ENCODE data around the gene RANBP17.
"Not testable (repeated sequence)": the region's sequence is repeated elsewhere in the genome, so short reads cannot be mapped to it uniquely, and the experiment has no call there.

The RANBP17 gene

DNA sequence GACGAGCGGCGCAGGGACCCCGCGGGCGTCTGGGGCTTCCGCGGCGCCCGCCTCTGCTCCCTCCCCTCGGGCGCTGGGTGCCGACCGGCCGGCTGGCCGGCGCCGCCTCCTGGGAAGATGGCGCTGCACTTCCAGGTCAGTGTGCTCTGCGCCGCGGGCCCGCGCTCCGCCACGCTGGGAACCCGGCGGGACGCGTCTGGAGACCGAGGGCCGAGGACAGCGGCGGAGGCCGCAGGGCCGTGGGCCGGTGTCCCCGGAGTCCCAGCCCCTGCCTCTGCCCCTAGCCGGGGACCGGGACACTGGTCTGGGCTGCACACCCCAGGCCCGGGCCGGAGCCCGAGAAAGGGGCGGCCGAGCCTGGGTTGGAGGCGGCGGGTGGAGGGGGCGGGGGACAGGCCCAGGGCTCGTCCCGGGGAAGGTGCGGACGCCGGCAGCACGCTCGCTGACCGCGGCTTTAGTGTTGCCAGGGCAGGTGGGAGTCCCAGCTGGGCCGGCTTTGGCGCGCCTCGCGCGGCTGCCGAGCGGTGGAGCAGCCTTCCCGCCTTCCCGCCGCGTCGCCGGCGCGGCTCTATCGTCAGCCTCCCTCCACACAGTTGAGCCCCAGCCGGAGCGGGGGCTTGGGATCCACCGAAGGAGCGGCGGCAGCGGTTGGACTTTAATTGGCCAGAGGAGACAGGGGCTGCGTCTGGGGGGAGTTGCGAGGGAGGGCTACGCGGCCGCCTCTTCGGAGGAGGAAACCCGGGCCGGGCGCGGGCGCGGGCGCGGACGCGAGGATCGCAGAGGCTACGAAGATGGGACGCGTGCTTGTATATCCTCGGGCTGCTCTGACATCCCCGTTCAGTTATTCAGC, at the start of gene RANBP17:
Gene RANBP17, plus strand, starts transcription at position 102 of the 850 bp plus-strand sequence.
- DNase-seq = peak; percentile 66

DNA sequence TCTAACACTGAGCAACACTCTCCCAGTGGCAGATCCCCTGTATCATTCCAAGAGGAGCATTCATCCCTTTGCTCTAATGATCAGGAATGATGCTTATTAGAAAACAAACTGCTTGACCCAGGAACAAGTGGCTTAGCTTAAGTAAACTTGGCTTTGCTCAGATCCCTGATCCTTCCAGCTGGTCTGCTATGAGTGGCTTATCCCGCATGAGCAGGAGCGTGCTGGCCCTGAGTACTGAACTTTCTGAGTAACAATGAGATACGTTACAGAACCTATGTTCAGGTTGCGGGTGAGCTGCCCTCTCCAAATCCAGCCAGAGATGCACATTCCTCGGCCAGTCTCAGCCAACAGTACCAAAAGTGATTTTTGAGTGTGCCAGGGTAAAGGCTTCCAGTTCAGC, 48.6 kb upstream of the RANBP17 start:
- no peak for DNase-seq

DNA sequence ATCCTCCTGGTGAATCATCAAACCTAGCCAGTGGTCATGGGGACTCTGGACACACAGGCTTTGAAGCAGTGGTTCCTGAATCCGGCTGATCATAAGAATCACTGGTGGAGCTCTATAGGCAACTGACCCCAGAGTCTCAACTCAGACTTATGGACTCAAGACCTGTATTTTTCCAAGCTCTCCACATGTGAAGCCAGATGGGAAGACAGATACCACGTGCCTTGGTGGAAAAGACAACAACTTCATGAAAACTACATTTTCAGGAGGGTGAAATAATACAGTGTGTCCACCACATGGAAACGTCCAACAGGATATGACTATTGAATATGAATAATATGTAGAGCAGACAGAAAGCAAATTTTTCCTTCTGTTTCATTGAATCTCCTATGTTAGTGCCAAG, 44.6 kb upstream of the RANBP17 start:
- no peak for DNase-seq

DNA sequence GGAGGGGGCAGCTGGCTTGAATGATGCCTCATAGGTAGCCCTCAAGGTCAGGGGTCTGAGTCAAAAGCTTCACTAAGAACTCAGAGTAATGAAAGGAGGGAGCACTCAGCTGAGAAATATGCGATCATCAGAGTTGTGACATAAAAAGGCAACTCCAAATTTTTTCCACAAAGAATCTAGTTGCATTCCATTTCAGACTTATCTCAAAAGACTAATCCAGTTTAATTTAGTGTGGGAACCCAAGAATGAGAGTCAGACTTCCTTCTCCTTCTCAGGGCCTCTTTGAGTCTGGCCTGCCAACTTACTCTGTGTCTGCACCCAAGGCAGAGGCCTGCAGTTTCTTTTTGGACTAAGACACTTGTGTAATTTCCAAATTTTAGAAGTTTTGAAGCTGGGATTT, 43.6 kb upstream of the RANBP17 start:
- DNase-seq = no peak

DNA sequence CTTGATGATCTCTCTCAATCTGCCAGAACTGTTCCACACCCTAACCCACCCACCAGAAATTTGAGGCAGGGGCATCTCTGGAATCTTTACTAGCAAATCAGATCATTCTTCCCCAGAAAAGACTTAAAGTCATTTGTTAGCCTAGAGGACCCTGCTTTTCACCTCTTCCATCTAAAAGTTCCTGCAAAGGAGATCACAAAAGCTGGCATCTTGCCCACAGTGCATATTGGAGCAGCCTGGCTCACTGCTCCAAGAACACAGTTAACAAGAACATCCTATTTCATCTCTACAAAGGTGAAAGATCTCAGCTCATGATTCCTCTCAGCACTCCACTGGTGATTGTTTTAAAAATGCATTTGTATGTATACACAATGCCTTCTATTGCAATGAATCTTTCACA, 42.0 kb upstream of the RANBP17 start:
- DNase-seq = no peak

DNA sequence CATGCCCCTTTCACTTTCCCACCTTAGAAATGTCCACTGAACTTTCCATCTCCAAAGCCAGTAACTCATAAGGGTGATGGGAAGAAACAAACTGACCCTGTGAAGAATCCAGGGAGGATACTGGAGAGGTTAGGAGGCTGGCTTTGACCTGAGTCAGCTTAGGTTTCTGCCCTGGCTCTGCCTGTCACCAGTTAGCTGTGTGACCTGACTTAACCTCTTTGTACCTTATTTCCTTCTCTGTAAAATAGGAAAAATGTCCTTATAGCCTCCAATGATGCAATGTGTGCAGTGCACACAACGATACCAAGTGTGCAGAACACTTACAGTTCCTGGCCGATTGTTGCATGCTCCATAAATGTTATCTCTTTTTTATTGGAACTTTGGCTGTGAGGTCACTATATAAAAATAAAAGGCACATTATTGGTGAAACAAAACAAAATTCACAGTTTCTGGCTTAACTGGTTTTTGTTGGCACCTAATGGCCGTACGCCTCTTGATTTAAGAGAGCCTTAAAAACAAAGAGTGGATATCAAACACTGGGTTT, 40.5 kb upstream of the RANBP17 start:
- DNase-seq = no peak

DNA sequence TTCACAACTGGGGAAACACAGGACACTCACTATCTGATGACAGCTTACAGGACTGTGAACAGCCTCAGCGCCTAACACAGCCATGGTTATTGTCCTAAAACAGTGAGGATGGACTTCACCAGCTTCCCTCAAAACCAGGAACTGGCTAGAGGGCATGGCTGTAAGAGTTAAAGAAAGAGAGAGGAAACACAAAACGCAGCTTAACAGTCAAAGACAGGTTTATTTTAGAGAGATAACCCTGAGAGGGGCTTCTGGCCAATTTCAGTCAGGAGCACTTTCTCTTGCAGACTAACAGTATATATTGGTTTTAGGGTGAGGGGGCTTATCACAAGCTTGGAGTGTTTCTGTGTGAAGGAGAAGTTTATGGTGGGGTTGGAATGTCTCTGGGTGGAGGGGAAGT, 35.7 kb upstream of the RANBP17 start:
- DNase-seq = no peak

DNA sequence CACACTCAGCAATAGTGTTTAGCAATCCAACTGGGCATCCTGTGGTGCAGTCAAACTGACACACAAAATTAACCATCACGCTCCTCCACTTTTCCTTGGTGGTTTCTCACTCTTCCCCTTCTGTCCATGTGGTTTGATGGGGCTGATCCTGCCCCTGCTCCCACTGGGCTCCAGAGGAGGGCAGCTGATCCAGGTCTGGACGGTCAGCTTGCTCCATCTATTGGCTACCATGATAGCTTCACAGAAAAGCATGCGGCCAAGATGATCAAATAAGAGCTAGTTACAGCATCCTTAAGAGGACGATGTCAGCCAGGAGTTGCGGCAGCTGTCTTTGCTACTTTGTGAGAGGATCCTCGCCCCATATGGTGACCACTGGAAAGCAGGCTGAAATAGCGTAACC, 29.6 kb upstream of the RANBP17 start:
- DNase-seq = no peak

DNA sequence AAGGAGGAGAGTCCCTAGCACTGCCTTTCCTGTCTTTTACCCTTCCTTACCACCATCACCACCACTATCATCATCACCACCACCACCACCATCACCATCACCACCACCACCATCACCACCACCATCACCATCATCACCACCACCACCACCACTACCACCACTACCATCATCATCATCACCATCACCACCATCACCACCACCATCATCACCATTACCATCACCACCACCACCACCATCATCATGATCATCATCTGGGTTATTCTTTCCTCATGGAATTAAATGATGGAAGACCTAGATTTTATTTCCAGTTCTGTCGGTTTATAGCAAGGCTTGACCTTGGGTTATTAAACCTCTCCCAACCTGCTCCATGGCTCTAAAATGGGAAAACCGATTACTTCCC, 27.8 kb upstream of the RANBP17 start:
- not testable (repeated sequence) for DNase-seq

DNA sequence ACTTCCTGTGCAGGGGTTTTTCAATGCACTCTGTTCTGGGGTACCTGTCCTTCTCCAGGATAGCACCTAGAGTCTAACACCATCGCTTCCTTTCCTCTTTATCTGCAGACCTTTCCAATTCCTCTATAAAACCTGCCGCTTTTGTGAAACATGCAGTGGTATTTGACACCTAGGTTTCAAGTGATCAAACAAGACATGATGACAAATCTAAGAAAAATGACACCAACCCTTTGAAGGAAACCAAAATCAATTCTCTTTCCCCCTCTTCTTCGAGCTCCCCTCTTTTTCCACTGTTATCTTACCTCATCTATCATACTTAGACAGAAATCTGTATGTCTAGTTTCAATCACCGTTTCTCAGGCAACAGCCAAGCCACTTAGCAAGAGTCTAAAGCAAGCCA, 25.6 kb upstream of the RANBP17 start:
- DNase-seq = no peak

DNA sequence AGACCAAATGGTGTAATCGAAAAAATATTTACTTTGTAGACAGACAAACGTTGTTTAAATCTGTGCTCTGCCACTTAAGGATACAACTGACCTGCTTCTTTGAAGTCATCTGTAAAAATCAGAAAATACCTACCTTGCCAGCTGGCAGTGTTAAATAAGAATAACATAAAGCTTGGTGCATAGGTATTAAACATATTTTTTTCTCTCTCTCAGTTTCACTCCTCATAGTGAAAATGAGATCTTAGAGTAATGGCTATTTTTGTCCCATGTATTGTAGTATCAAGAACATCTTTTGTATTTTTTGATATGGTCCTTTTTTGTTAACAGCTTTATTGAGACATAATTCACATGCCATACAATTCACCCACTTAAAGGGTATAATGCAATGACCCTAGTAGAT, 17.9 kb upstream of the RANBP17 start:
- no peak for DNase-seq

DNA sequence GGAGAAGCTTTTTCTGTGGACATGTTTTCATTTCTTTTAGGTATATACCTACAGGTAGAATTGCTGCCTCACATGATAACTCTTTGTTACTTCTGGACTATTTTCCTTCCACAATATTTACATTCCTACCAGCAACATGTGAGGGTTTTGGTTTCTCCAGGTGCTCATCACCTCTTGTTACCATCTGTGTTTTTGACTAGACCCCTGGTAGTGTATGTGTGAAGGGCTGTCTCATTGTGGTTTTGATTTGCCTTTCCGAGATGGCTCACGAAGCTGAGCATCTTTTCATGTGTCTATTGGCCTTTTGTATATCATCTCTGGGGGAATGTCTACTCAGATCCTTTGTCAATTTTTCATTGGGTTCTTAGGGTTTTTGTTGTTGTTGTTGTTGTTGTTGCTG, 17.2 kb upstream of the RANBP17 start:
- no peak for DNase-seq

DNA sequence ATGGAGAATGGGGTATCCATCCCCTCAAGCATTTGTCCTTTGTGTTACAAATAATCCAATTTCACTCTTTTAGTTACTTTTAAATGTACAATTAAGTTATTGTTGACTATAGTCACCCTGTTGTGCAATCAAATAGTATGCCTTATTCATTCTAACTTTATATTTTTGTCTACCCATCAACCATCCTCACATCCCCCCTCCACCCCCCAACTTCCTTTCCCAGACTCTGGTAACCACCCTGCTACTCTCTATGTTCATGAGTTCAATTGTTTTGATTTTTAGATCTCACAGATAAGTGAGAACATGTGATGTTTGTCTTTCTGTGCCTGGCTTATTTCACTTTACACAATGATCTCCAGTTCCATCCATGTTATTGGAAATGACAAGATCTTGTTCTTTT, 15.4 kb upstream of the RANBP17 start:
- DNase-seq = no peak

DNA sequence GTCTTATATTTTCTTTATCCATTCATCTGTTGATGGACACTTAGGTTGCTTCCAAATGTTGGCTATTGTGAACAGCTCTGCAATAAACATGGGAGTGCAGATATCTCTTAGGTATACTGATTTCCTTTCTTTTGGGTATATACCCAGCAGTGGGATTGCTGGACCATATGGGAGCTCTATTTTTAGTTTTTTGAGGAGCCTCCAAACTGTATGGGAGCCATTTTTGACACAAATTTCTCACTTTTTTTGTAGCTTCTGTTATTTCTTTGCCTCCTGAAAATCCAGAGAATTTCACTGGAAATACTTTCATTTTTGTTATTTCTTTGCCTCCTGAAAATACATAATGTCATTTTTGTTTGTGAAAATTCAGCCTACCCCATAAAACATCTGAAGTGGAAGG, 15.0 kb upstream of the RANBP17 start:
- no peak for DNase-seq

DNA sequence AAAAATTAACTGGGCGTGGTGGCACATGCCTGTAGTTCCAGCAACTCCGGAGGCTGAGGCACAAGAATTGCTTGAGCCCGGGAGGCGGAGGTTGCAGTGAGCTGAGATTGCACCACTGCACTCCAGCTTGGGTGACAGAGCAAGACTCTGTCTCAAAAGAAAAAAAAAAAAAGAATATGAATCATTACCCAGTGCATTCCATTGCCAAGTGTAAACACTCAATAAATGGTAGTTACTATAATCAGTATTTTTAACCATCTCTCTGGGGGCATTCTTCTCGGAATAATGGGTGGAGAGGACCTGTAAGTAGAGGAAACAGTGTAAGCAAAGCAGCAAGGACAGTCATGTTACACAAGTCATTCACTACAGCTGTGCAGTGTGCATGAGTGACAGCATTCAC, 13.8 kb upstream of the RANBP17 start:
- no peak for DNase-seq

DNA sequence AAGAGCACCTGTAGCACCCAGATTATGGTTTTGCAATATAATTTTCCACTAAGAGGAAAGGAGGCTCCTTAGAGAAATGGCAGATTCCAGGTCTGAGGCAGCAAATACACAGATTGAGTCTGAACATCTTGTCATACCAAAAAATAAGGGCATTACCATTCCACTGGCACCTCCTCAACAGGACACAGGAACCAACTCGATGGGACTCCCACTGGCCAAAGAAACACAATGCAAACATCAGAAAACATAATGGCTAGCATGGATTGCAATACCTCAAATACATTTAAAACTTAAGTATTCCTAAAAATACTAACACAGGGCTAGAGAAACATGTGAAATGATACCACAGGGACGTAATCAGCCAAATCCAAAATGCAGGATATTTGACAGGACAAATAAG, 12.4 kb upstream of the RANBP17 start:
- DNase-seq = no peak

DNA sequence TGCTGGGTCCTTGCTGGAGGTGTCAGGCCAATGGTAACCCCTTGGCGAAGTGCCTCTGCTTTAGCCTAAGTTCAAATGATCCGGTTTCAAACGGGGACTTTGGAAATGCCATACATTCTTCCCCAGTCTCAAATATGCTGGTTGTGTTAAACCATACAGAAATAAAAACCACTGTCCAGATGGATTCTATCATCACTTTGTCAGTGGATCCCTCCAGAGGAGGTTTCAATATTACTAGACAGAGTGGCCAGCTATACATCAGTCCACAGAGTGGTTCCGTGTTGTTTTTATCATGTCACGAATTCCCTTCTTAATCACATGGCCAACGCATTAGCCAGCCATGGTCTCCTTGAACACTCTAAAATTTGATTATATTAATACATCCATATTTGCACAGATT, 7.3 kb upstream of the RANBP17 start:
- DNase-seq = no peak

DNA sequence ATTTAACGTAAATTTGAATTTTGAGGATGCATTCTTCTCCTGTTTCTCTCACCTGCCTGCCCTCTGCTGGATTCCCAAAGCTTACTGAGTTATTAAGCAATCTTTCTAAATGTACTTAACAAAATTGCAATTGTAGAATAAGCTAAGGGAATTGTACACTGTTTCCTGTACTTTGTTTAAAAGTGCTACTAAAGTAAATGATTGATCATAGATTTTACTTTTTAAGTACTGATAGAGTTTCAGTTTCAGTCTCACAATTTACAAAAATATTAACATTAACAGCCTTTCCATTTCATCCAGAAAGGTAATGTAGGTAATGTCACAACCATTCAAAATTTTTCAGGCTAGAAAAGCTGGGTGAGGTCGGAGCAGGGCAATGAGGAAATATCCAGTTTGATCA, 4.8 kb upstream of the RANBP17 start:
- DNase-seq = no peak

DNA sequence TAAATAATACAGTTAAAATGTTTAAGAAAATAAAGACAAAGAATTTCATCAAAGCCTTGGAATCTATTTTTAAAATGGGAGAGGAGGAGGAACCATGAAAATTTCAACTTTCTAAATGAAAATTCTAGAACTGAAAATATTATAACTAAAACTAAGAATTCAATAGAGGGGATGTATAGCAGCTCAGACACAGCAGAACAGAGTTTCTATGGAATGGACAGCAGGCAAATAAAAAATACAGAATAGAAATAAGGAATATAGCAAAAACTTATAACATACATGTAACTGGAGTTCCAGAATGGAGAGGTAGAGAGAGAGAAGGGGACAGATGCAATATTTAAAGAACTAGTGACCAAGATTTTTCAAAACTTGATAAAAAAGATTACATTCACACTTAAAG, 1.4 kb upstream of the RANBP17 start:
- DNase-seq = no peak

DNA sequence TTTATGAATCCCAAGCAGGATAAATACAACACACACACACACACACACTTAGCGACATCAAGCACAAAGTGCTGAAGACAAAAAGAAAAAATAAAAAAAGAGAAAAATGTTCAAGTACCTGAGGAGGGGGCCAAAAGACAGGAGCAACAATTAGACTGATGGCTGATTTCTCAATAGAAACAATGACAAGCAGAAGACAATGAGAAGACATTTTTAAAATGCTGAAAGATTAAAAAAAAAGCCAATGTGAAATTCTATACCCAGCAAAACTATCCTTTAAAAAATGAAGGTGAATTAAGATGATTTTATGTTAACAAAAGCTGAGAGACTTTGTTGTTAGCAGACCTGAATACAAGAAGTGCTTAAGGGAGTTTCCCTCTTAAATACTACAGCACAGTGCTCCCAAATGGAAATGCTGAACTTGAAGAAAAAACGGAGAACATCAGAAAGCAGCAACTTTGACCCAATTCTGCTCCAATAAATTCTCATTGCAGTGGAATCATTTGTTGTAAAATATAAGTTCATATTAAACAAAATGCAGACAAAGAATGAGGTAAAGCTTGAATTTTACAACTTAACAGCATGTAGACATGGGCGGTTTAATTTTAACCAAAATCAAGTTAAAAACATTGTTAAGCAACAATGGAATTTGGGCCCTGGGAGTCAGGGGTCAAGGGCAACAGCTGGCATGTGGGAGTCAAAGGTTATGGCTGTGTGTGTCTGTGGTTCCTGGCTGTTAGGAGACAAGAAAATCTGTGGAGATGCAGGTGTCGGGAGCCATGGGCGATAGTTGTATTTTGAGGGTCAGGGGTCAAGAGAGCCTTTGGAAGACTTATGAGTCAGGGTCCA, 776 bp upstream of the RANBP17 start:
- no peak for DNase-seq

DNA sequence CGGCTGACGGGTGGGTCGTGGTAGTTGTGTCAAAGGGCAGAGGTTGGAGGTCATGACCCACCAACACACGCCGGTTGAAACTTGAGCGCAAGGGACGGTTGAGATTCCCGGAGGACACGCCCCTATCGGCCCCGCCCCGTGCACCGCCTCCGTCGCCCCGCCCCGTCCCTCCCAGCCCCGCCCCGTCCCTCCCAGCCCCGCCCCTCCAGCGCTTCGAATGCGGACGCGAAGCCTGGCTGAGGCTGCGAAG, 226 bp upstream of the RANBP17 start:
- no peak for DNase-seq

DNA sequence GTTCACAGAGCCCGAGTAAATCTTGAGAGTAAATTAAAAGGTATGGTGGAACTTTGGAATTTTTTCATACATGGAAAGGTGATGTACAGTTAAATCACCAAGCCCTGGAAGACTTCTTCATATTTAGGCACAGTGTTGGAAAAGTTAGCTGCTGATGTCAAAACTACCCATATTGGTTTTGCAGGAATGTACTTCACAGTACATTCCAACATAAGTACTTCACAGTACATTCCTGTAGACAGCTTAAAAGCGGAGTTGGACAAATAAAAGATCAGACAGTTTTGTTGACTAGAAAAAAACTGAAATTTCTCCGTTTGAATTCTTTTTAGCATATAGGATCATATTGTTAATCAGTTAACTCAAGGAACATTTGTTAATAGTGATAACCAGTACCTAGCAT, 1.8 kb downstream of the RANBP17 start:
- no peak for DNase-seq

DNA sequence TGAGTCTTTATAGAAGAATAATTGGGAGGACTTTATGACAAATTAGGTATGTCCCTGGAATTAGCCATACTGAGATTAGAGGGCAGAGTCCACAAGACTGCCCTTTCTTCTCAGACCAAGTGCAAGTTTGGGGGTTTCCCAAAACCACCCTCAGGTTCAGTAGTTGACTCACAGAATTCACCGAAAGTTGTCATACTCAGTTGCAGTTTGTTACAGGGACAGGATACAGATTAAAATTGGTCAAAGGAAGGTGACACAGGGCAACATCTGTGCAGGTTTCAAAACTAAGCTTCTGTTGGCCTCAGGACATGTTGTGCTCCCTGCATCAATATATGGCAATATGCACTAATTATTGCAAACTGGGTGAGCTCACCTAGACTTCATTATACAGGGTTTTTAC, 3.8 kb downstream of the RANBP17 start:
- no peak for DNase-seq

DNA sequence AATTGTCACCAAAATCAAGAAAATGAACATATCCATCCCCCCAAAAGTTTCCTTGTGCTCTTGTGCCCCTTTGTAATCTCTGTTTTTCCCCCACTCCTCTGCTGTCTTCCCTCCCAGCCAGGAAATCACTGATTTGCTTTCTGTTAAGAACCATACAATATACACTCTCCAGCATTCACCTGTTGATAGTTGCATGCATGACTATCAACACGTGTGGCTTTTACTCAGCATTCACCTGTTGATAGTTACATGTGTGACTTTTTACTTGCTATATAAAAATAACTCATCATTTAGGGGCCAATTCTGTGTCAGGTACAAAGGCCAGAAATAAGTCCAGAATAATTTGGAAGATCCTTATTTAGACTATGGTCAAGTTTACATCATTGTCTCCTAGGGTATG, 6.0 kb downstream of the RANBP17 start:
- no peak for DNase-seq
